NCI-H1105 treated with DMSO at 0.1 percent for 48 hours (cell line): Measurements from ENCODE around the gene EVA1C.

Experiments used
- DNase-seq: peaks from one replicate; lab custom pipeline; 2025; lab: John Stamatoyannopoulos, UW

The EVA1C gene

DNA sequence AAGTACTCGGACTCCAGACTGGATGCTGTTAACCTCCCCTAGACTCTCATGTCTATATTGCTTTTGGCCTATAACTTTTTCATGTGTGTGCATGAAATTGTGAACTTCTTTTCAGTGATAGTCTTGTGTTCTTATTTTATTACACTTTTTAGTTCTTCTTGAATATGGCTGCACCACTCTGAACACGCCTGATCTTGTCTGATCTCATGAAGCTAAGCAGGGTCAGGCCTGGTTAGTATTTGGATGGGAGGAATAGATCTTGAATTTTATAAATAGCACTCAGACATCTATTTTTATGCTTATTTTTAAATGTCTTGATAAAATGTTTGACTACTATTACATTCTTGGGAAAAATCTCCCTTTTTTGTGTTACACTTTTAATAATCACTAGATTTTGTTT is 150.4 kb downstream of the EVA1C start:
- DNase-seq: no peak
